ENCODE results near the gene EYA2. TPM values are rescaled to one million over a fixed set of nuclear protein-coding genes. Genes with fewer than 3 reads are reported as not detected.

EYA2 gene
- total and polyA plus RNA-seq, 4 donors = 0.17 to 0.54 (median 0.23) TPM; not detected in 1

- H3K4me1 ChIP-seq (ENCODE audit: control insufficient read depth in 4 of 4, insufficient read depth in 4 of 4, low read length in 3 of 4) = peaks cover 0 to 9% (median 4%) of the 10 kb centered on the region in 4 donors
- H3K9ac ChIP-seq (ENCODE audit: low read depth in 1 of 2, low read length in 2 of 2) = no peak overlapping the region
- DNase-seq (ENCODE audit: low spot score) = no peak
- no peak overlapping the region for H3K27ac ChIP-seq (ENCODE audit: low read depth in 1 of 2, low read length in 2 of 2)
- no peaks in the 10 kb centered on the region for H3K9me3 ChIP-seq (ENCODE audit: control insufficient read depth in 4 of 4, low read length in 3 of 4)
- WGBS = 70% methylated on average over 1 of the region's 1 CpG
- TF ChIP-seq CTCF (IDR thresholded peaks at IDR 0.05; ENCODE audit: low read depth, low read length, missing input control) (no peak), REST (IDR thresholded peaks at IDR 0.05) (no peak), ATF3 (IDR thresholded peaks at IDR 0.05) (no peak), RAD21 (IDR thresholded peaks at IDR 0.05) (no peak), HNF4A (conservative IDR thresholded peaks at IDR 0.05) (no peak), RXRA (IDR thresholded peaks at IDR 0.05) (no peak), GABPA (IDR thresholded peaks at IDR 0.05 in 1 of 2, conservative IDR thresholded peaks at IDR 0.05 in 1 of 2) (no peak), ZBTB33 (IDR thresholded peaks at IDR 0.05) (no peak)
- peaks cover 11 to 25% (median 19%) of the 10 kb centered on the region in 4 donors for H3K36me3 ChIP-seq (ENCODE audit: control insufficient read depth in 4 of 4, insufficient read depth in 3 of 4, low read depth in 1 of 4, low read length in 3 of 4)
- H3K27me3 ChIP-seq (ENCODE audit: control insufficient read depth in 4 of 4, insufficient read depth in 4 of 4, low read length in 3 of 4) = no peaks in the 10 kb centered on the region
- no peak overlapping the region for H3K4me3 ChIP-seq (ENCODE audit: low read depth in 1 of 3, low read length in 3 of 3)
Observed at GRCh38 chr20:47236639-47236900, 341.9 kb downstream of the EYA2 start.

GRCh38 chr20:47237715-47238114 is 343.1 kb downstream of the EYA2 start:
- 97% methylated on average over 4 of the region's 4 CpGs for WGBS

More at GRCh38 chr20:47237715-47238114, 343.1 kb downstream of the EYA2 start:
- Histone ChIP-seq H3K9me3 (ENCODE audit: control insufficient read depth in 4 of 4, low read length in 3 of 4) (no peaks in the 10 kb centered on the region), H3K4me1 (ENCODE audit: control insufficient read depth in 4 of 4, insufficient read depth in 4 of 4, low read length in 3 of 4) (peaks cover 0 to 15% (median 8%) of the 10 kb centered on the region in 4 donors), H3K27ac (ENCODE audit: low read depth in 1 of 2, low read length in 2 of 2) (no peak overlapping the region), H3K9ac (ENCODE audit: low read depth in 1 of 2, low read length in 2 of 2) (no peak overlapping the region), H3K4me3 (ENCODE audit: low read depth in 1 of 3, low read length in 3 of 3) (no peak overlapping the region), H3K36me3 (ENCODE audit: control insufficient read depth in 4 of 4, insufficient read depth in 3 of 4, low read depth in 1 of 4, low read length in 3 of 4) (peaks cover 11 to 25% (median 19%) of the 10 kb centered on the region in 4 donors), H3K27me3 (ENCODE audit: control insufficient read depth in 4 of 4, insufficient read depth in 4 of 4, low read length in 3 of 4) (no peaks in the 10 kb centered on the region)
- no peak for DNase-seq (ENCODE audit: low spot score)
- TF ChIP-seq MAX (IDR thresholded peaks at IDR 0.05) (no peak), FOXA2 (IDR thresholded peaks at IDR 0.05) (no peak), RXRA (IDR thresholded peaks at IDR 0.05) (no peak), YY1 (IDR thresholded peaks at IDR 0.05) (no peak), HNF4A (conservative IDR thresholded peaks at IDR 0.05) (no peak), EGR1 (IDR thresholded peaks at IDR 0.05; ENCODE audit: low read depth in 2 of 2) (no peak)

Small RNA genes within 50 kb of the gene (small RNA-seq; reads per million reads assigned to genes)
- gene MIR3616 = not detected

Other genes with a start within 250 kb of the EYA2 start
- gene SLC13A3, start 243.4 kb upstream of the EYA2 start, total RNA-seq = 10 to 100 TPM in 1 of 2 donors, 1 to 10 TPM in 1; 1.5 to 10.7 TPM
- gene SLC13A3, start 243.4 kb upstream of the EYA2 start, polyA plus RNA-seq = 1 to 10 TPM; 7.9 to 8.8 TPM
- gene TP53RK, start 205.4 kb upstream of the EYA2 start, total RNA-seq = 10 to 100 TPM in 1 of 2 donors, 1 to 10 TPM in 1; 7.9 to 12.8 TPM
- gene TP53RK, start 205.4 kb upstream of the EYA2 start, polyA plus RNA-seq = 1 to 10 TPM; 4.7 to 5.7 TPM
- 10 to 100 TPM in 1 of 2 donors, 1 to 10 TPM in 1; 8.0 to 79.7 TPM for gene SLC2A10, start 185.2 kb upstream of the EYA2 start, total RNA-seq
- 10 to 100 TPM; 14.4 to 38.9 TPM for gene SLC2A10, start 185.2 kb upstream of the EYA2 start, polyA plus RNA-seq